T47D (cell line): Measurements from ENCODE around the gene EPB42.
A peak's percentile ranks its signal among the peaks of the same experiment; 100 is the strongest.
"Not testable (repeated sequence)": the region's sequence is repeated elsewhere in the genome, so short reads cannot be mapped to it uniquely, and the experiment has no call there.

ENCODE experiments used
- DNase-seq, 2 experiments: peaks; one replicate each; pipeline versions ENCODE4 v3.0.0 to v3.0.0-alpha.2; 2011 to 2012; ENCODE audit warnings: low read depth in 1 of 2, low spot score in 1 of 2
- JUND ChIP-seq: IDR thresholded peaks from 2 replicates; pipeline ENCODE4 v1.6.1; 2012; ENCODE audit warnings: low read depth
- in situ Hi-C: cut with HindIII; loops from 2 replicates; pipeline ENCODE4 v1.10.0; 2016; ENCODE audit warnings: low sequenced_read_pairs, low pct_unique_long_range_greater_than_20kb

EPB42 gene

GRCh38 chr15:43235536-43235935 is 14.7 kb upstream of the EPB42 start:
- DNase-seq: no peak
- in situ Hi-C loops: no loop called here
- no peak for TF ChIP-seq JUND

- in situ Hi-C loops: no loop called here
- TF ChIP-seq JUND: no peak
Measured at GRCh38 chr15:43232289-43232874, 11.6 kb upstream of the EPB42 start.

GRCh38 chr15:43230640-43231115 is 9.9 kb upstream of the EPB42 start:
- TF ChIP-seq JUND: no peak
- peak in 1 of 2 experiments; percentile 44 for DNase-seq

More at GRCh38 chr15:43232289-43232874, 11.6 kb upstream of the EPB42 start:
- DNase-seq: no peak

GRCh38 chr15:43229977-43230376 is 9.2 kb upstream of the EPB42 start:
- DNase-seq: no peak
- in situ Hi-C loops: no loop called here
- TF ChIP-seq JUND: no peak

More at GRCh38 chr15:43230640-43231115, 9.9 kb upstream of the EPB42 start:
- in situ Hi-C loops: no loop called here

GRCh38 chr15:43226436-43227305 is 5.9 kb upstream of the EPB42 start:
- DNase-seq: no peak
- in situ Hi-C loops: no loop called here
- TF ChIP-seq JUND: no peak

- in situ Hi-C loops, DNase-seq: not testable (repeated sequence)
Measured at GRCh38 chr15:43225950-43226255, 5.1 kb upstream of the EPB42 start.

GRCh38 chr15:43225201-43225949 is 4.6 kb upstream of the EPB42 start:
- TF ChIP-seq JUND: no peak
- DNase-seq: peak; percentile 75 to 79
- in situ Hi-C loops: no loop called here

GRCh38 chr15:43221422-43221821 is 604 bp upstream of the EPB42 start:
- no peak for DNase-seq
- TF ChIP-seq JUND: no peak
- in situ Hi-C loops: no loop called here

- no peak for TF ChIP-seq JUND
- in situ Hi-C loops: no loop called here
- no peak for DNase-seq
Measured at GRCh38 chr15:43219929-43220928, 589 bp downstream of the EPB42 start.

GRCh38 chr15:43218908-43219706 is 1.7 kb downstream of the EPB42 start:
- in situ Hi-C loops: no loop called here
- no peak for TF ChIP-seq JUND
- peak in 1 of 2 experiments; percentile 50 for DNase-seq

GRCh38 chr15:43215961-43216360 is 4.9 kb downstream of the EPB42 start:
- DNase-seq: peak in 1 of 2 experiments; percentile 5
- TF ChIP-seq JUND: no peak
- in situ Hi-C loops: no loop called here
